HG02759 (cell line): ENCODE data around the gene JAM3.
"Not testable (repeated sequence)": the region's sequence is repeated elsewhere in the genome, so short reads cannot be mapped to it uniquely, and the experiment has no call there.

Source experiments
- ATAC-seq: cut with Tn5 transposase; IDR thresholded peaks from one replicate; pipeline ENCODE4 v1.9.1; 2021; ENCODE audit warnings: mild to moderate bottlenecking, moderate library complexity; ENCODE audit not compliant: unreplicated experiment

Gene JAM3

GRCh38 chr11:134170919-134171281 lies 102.0 kb downstream of the JAM3 start:
- no peak for ATAC-seq

- no peak for ATAC-seq
Observed at GRCh38 chr11:134171951-134172350, 103.1 kb downstream of the JAM3 start.

GRCh38 chr11:134173296-134173695 lies 104.4 kb downstream of the JAM3 start:
- no peak for ATAC-seq

GRCh38 chr11:134176284-134176683 lies 107.4 kb downstream of the JAM3 start:
- ATAC-seq: no peak

- no peak for ATAC-seq
Observed at GRCh38 chr11:134178032-134178674, 109.3 kb downstream of the JAM3 start.

- ATAC-seq: no peak
Observed at GRCh38 chr11:134181707-134182106, 112.8 kb downstream of the JAM3 start.

- ATAC-seq: not testable (repeated sequence)
Observed at GRCh38 chr11:134188092-134188491, 119.2 kb downstream of the JAM3 start.

GRCh38 chr11:134196756-134197155 lies 127.9 kb downstream of the JAM3 start:
- ATAC-seq: no peak

GRCh38 chr11:134199531-134199930 lies 130.7 kb downstream of the JAM3 start:
- no peak for ATAC-seq

GRCh38 chr11:134200688-134201087 lies 131.8 kb downstream of the JAM3 start:
- no peak for ATAC-seq
